BLaER1 (cell line): Measurements from ENCODE around the gene NPL.
A peak's percentile ranks its signal among the peaks of the same experiment; 100 is the strongest.

Experiments used
- H3K27ac ChIP-seq: shearing (Covaris generic); formaldehyde crosslinking; 2 replicates; pipeline ENCODE4 v1.8.1; 2022
- H3K27me3 ChIP-seq: shearing (Covaris generic); formaldehyde crosslinking; 2 replicates; pipeline ENCODE4 v1.8.1; 2022
- H3K36me3 ChIP-seq: shearing (Covaris generic); formaldehyde crosslinking; 2 replicates; pipeline ENCODE4 v1.8.1; 2022
- H3K4me1 ChIP-seq: shearing (Covaris generic); formaldehyde crosslinking; 2 replicates; pipeline ENCODE4 v1.8.1; 2022
- H3K4me2 ChIP-seq: shearing (Covaris generic); formaldehyde crosslinking; 2 replicates; pipeline ENCODE4 v1.8.1; 2022
- H3K4me3 ChIP-seq: shearing (Covaris generic); formaldehyde crosslinking; 2 replicates; pipeline ENCODE4 v1.8.1; 2022
- H3K9ac ChIP-seq: shearing (Covaris generic); formaldehyde crosslinking; 2 replicates; pipeline ENCODE4 v1.8.1; 2022
- H3K9me3 ChIP-seq: shearing (Covaris generic); formaldehyde crosslinking; 2 replicates; pipeline ENCODE4 v1.8.1; 2022
- H4K20me1 ChIP-seq: shearing (Covaris generic); formaldehyde crosslinking; 2 replicates; pipeline ENCODE4 v1.8.1; 2022
- Cebpa-rat ChIP-seq: shearing (Covaris generic); IDR thresholded peaks from 2 replicates; pipeline ENCODE4 v1.8.1; 2022

NPL gene

GRCh38 chr1:182811975-182812722 lies 22.6 kb downstream of the NPL start:
- H3K4me3 ChIP-seq, result no peak overlapping the region

GRCh38 chr1:182816863-182817262 lies 27.3 kb downstream of the NPL start:
- Histone ChIP-seq H3K9ac (no peak overlapping the region), H3K36me3 (peaks cover 22% of the 10 kb centered on the region; the same call in 1 of the 2 replicates), H3K27ac (no peak overlapping the region), H3K27me3 (no peaks in the 10 kb centered on the region), H4K20me1 (no peaks in the 10 kb centered on the region), H3K4me3 (no peak overlapping the region), H3K9me3 (no peaks in the 10 kb centered on the region), H3K4me1 (peaks cover 8% of the 10 kb centered on the region), H3K4me2 (no peak overlapping the region)
- no peak for TF ChIP-seq Cebpa-rat

More at GRCh38 chr1:182811975-182812722, 22.6 kb downstream of the NPL start:
- Histone ChIP-seq H3K27ac (no peak overlapping the region), H4K20me1 (no peaks in the 10 kb centered on the region), H3K9ac (no peak overlapping the region), H3K36me3 (peaks cover 6% of the 10 kb centered on the region; the same call in 1 of the 2 replicates), H3K27me3 (no peaks in the 10 kb centered on the region), H3K4me2 (no peak overlapping the region), H3K4me1 (no peaks in the 10 kb centered on the region), H3K9me3 (no peaks in the 10 kb centered on the region)
- no peak for TF ChIP-seq Cebpa-rat

DNA sequence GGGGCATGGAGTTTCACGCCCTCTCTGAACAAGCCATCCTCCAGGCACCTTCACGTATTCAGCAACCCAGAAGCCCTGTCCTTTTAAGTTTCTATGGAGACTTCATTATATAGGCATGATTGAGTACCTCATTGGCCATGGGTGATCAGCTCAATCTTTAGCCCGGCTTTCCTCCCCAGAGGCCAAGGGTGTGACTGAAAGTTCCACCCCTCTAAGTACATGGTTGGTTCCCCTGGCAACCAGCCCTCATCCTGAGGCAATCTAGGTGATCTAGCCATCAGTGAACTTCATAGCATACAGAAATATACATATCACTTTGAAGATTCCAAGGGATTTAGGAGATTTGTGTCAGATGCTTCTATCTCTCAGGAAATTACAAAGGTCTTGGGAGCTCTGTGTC lies 28.2 kb downstream of the NPL start:
- no peak overlapping the region for H3K9ac ChIP-seq
- no peak for TF ChIP-seq Cebpa-rat
- H3K9me3 ChIP-seq, result no peaks in the 10 kb centered on the region
- peaks cover 22% of the 10 kb centered on the region; the same call in 1 of the 2 replicates for H3K36me3 ChIP-seq
- peaks cover 8% of the 10 kb centered on the region for H3K4me1 ChIP-seq
- no peak overlapping the region for H3K4me3 ChIP-seq
- no peak overlapping the region for H3K27ac ChIP-seq
- H3K27me3 ChIP-seq, result no peaks in the 10 kb centered on the region
- no peaks in the 10 kb centered on the region for H4K20me1 ChIP-seq
- peak overlapping the region; percentile 33 for H3K4me2 ChIP-seq

GRCh38 chr1:182823220-182823619 lies 33.6 kb downstream of the NPL start:
- no peak for TF ChIP-seq Cebpa-rat
- H3K4me2 ChIP-seq, result no peak overlapping the region
- H3K27me3 ChIP-seq, result no peaks in the 10 kb centered on the region
- H3K4me1 ChIP-seq, result no peaks in the 10 kb centered on the region
- H3K27ac ChIP-seq, result no peak overlapping the region
- H3K4me3 ChIP-seq, result no peak overlapping the region
- no peaks in the 10 kb centered on the region for H4K20me1 ChIP-seq
- no peaks in the 10 kb centered on the region for H3K9me3 ChIP-seq
- peaks cover 8% of the 10 kb centered on the region; the same call in 1 of the 2 replicates for H3K36me3 ChIP-seq
- H3K9ac ChIP-seq, result no peak overlapping the region

DNA sequence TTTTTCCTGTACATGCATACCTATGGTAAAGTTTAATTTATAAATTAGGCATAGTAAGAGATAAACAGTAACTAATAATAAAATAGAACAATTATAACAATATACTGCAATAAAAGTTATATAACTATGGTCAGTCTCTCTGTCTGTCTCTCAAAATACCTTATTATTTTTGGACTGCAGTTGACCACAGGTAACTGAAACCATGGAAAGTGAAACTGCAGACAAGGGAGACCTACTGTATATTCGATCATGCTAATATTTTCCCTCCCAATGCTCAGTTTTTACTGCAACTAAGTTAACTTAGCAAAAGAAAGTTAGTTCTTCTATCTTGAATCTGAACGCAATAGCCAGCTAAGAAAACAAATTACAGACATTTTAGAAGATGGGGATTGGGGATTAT lies 37.3 kb downstream of the NPL start:
- TF ChIP-seq Cebpa-rat, result no peak
- no peak overlapping the region for H3K4me2 ChIP-seq
- H3K36me3 ChIP-seq, result no peaks in the 10 kb centered on the region
- no peak overlapping the region for H3K27ac ChIP-seq
- no peak overlapping the region for H3K4me3 ChIP-seq
- H3K9ac ChIP-seq, result no peak overlapping the region
- H3K4me1 ChIP-seq, result peaks cover 21% of the 10 kb centered on the region
- no peaks in the 10 kb centered on the region for H3K9me3 ChIP-seq
- no peaks in the 10 kb centered on the region for H3K27me3 ChIP-seq
- no peaks in the 10 kb centered on the region for H4K20me1 ChIP-seq

GRCh38 chr1:182829285-182829932 lies 39.8 kb downstream of the NPL start:
- Histone ChIP-seq H3K27me3 (no peaks in the 10 kb centered on the region), H3K27ac (peak overlapping the region; percentile 16; the same call in 1 of the 2 replicates), H3K36me3 (no peaks in the 10 kb centered on the region), H3K4me1 (peaks cover 21% of the 10 kb centered on the region), H3K9ac (peak overlapping the region; percentile 35; the same call in 1 of the 2 replicates), H3K9me3 (no peaks in the 10 kb centered on the region), H3K4me3 (0 out of 2 replicates have a peak overlapping the region, but pooled peaks have one; percentile 3), H4K20me1 (no peaks in the 10 kb centered on the region), H3K4me2 (peak overlapping the region; percentile 60)
- TF ChIP-seq Cebpa-rat, result no peak

DNA sequence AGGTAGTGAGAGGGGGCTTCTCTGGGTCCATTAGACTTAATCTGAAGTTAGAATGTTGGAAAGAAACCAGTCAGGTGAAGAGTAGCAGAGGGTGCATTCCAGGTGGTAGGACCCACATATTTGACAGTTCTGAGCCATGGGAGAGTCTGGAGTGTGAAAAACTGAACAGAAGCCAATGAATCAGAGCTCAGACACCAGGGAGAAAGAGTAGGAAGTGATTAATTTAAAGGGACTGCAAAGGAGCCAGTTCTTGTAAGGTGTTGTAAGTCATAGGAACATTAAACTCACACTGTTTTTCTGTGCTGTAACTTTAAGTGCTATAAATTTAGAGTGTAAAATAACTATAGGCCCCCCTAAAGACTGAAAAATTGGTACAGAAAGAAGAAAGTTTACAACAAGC lies 43.7 kb downstream of the NPL start:
- H3K27me3 ChIP-seq, result no peaks in the 10 kb centered on the region
- peaks cover 23% of the 10 kb centered on the region for H3K4me1 ChIP-seq
- no peaks in the 10 kb centered on the region for H4K20me1 ChIP-seq
- no peaks in the 10 kb centered on the region for H3K36me3 ChIP-seq
- no peaks in the 10 kb centered on the region for H3K9me3 ChIP-seq
- H3K4me3 ChIP-seq, result no peak overlapping the region
- no peak overlapping the region for H3K4me2 ChIP-seq
- TF ChIP-seq Cebpa-rat, result no peak
- H3K27ac ChIP-seq, result no peak overlapping the region
- no peak overlapping the region for H3K9ac ChIP-seq

- Histone ChIP-seq H3K4me3 (no peak overlapping the region), H3K27me3 (no peaks in the 10 kb centered on the region), H3K9ac (no peak overlapping the region), H3K4me2 (no peak overlapping the region), H3K9me3 (no peaks in the 10 kb centered on the region), H4K20me1 (no peaks in the 10 kb centered on the region; the same call in 1 of the 2 replicates), H3K4me1 (peaks cover 24% of the 10 kb centered on the region), H3K36me3 (no peaks in the 10 kb centered on the region), H3K27ac (no peak overlapping the region)
- no peak for TF ChIP-seq Cebpa-rat
Observed at GRCh38 chr1:182834326-182834725, 44.8 kb downstream of the NPL start.

GRCh38 chr1:182835806-182836205 lies 46.2 kb downstream of the NPL start:
- TF ChIP-seq Cebpa-rat, result no peak
- H4K20me1 ChIP-seq, result peaks cover 15% of the 10 kb centered on the region

More at GRCh38 chr1:182835806-182836205, 46.2 kb downstream of the NPL start:
- Histone ChIP-seq H3K27me3 (no peaks in the 10 kb centered on the region), H3K4me3 (no peak overlapping the region), H3K9ac (no peak overlapping the region), H3K27ac (no peak overlapping the region), H3K36me3 (0 out of 2 replicates have a peak, but pooled peaks cover 1% of the 10 kb centered on the region), H3K9me3 (no peaks in the 10 kb centered on the region), H3K4me1 (peaks cover 20% of the 10 kb centered on the region), H3K4me2 (no peak overlapping the region)
